ENCODE measurements around the gene PANK2. TPM values are rescaled to one million over a fixed set of nuclear protein-coding genes. Genes with fewer than 3 reads are reported as not detected.
"Not testable (repeated sequence)": the region's sequence is repeated elsewhere in the genome, so short reads cannot be mapped to it uniquely, and the experiment has no call there.

PANK2 gene
- total RNA-seq, 2 experiments from 2014 or later = 49.0 to 51.1 TPM

DNA sequence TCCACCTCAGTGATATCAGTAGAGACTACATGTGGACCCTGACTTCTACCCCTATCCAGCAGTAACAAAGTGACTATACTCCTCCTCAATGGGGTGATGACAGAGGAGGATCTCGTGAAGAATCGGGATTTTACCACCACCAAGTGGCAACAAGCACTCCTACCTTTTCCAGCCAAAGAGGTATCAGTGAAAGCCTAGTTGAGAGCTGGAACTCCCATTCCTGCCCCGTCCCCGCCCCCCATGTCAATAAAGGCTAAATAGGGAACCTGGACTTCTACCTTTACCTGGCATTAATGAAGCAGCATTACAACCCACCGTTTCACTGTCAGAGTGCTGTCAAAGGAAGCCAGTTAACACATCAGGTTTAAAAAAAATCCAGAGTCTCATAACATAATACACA, 80.8 kb downstream of the PANK2 start:
- ChIA-PET POLR2A (no interaction called here), CTCF (no interaction called here)
- Mint-ChIP-seq H3K27ac (no peak overlapping the region), H3K9me3 (no peaks in the 10 kb centered on the region), H3K36me3 (ENCODE audit: low read depth) (peaks cover 18% of the 10 kb centered on the region), H3K27me3 (no peaks in the 10 kb centered on the region), H3K4me1 (ENCODE audit: low read depth) (peaks cover 12% of the 10 kb centered on the region), H3K4me3 (no peak overlapping the region)
- no peaks in the 10 kb centered on the region for H3K4me1 ChIP-seq (ENCODE audit: insufficient read depth, low read length)
- ATAC-seq (ENCODE audit: poor library complexity) = no peak
- no peak overlapping the region for H3K4me3 ChIP-seq (ENCODE audit: low read length)
- TF ChIP-seq, protein P1, sequence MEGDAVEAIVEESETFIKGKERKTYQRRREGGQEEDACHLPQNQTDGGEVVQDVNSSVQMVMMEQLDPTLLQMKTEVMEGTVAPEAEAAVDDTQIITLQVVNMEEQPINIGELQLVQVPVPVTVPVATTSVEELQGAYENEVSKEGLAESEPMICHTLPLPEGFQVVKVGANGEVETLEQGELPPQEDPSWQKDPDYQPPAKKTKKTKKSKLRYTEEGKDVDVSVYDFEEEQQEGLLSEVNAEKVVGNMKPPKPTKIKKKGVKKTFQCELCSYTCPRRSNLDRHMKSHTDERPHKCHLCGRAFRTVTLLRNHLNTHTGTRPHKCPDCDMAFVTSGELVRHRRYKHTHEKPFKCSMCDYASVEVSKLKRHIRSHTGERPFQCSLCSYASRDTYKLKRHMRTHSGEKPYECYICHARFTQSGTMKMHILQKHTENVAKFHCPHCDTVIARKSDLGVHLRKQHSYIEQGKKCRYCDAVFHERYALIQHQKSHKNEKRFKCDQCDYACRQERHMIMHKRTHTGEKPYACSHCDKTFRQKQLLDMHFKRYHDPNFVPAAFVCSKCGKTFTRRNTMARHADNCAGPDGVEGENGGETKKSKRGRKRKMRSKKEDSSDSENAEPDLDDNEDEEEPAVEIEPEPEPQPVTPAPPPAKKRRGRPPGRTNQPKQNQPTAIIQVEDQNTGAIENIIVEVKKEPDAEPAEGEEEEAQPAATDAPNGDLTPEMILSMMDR (IDR thresholded peaks at IDR 0.05) = no peak
- H3K36me3 ChIP-seq (ENCODE audit: insufficient read depth, low read length) = no peaks in the 10 kb centered on the region
- intact Hi-C loops (cut with DNase I, micrococcal nuclease) = no loop called here
- no peaks in the 10 kb centered on the region for H3K27me3 ChIP-seq (ENCODE audit: control insufficient read depth in 1 of 2, insufficient read depth in 2 of 2, low read length in 2 of 2)
- no peaks in the 10 kb centered on the region for H3K9me3 ChIP-seq (ENCODE audit: control insufficient read depth in 1 of 2, insufficient read depth in 1 of 2, low read length in 2 of 2)
- no peak overlapping the region for H3K27ac ChIP-seq (ENCODE audit: low read depth in 1 of 2, low read length in 2 of 2)
- DNase-seq = no peak

GRCh38 chr20:3971145-3971544, 82.0 kb downstream of the PANK2 start:
- Mint-ChIP-seq H3K27ac (no peak overlapping the region), H3K4me3 (no peak overlapping the region), H3K36me3 (ENCODE audit: low read depth) (peaks cover 18% of the 10 kb centered on the region), H3K9me3 (no peaks in the 10 kb centered on the region), H3K27me3 (no peaks in the 10 kb centered on the region), H3K4me1 (ENCODE audit: low read depth) (peaks cover 12% of the 10 kb centered on the region)
- Histone ChIP-seq H3K27me3 (ENCODE audit: control insufficient read depth in 1 of 2, insufficient read depth in 2 of 2, low read length in 2 of 2) (no peaks in the 10 kb centered on the region), H3K27ac (ENCODE audit: low read depth in 1 of 2, low read length in 2 of 2) (no peak overlapping the region), H3K4me3 (ENCODE audit: low read length) (no peak overlapping the region), H3K9me3 (ENCODE audit: control insufficient read depth in 1 of 2, insufficient read depth in 1 of 2, low read length in 2 of 2) (no peaks in the 10 kb centered on the region), H3K4me1 (ENCODE audit: insufficient read depth, low read length) (no peaks in the 10 kb centered on the region), H3K36me3 (ENCODE audit: insufficient read depth, low read length) (no peaks in the 10 kb centered on the region)
- TF ChIP-seq, protein P1 (IDR thresholded peaks at IDR 0.05) = no peak
- intact Hi-C loops (cut with DNase I, micrococcal nuclease) = no loop called here
- ChIA-PET POLR2A (no interaction called here), CTCF (no interaction called here)
- ATAC-seq (ENCODE audit: poor library complexity) = no peak
- DNase-seq = no peak

- Histone ChIP-seq H3K27me3 (ENCODE audit: control insufficient read depth in 1 of 2, insufficient read depth in 2 of 2, low read length in 2 of 2) (no peaks in the 10 kb centered on the region), H3K4me1 (ENCODE audit: insufficient read depth, low read length) (no peaks in the 10 kb centered on the region), H3K4me3 (ENCODE audit: low read length) (no peak overlapping the region), H3K36me3 (ENCODE audit: insufficient read depth, low read length) (no peaks in the 10 kb centered on the region), H3K9me3 (ENCODE audit: control insufficient read depth in 1 of 2, insufficient read depth in 1 of 2, low read length in 2 of 2) (no peaks in the 10 kb centered on the region), H3K27ac (ENCODE audit: low read depth in 1 of 2, low read length in 2 of 2) (no peak overlapping the region)
- TF ChIP-seq, protein P1 (IDR thresholded peaks at IDR 0.05) = no peak
- Mint-ChIP-seq H3K27me3 (no peaks in the 10 kb centered on the region), H3K4me1 (ENCODE audit: low read depth) (peaks cover 12% of the 10 kb centered on the region), H3K4me3 (no peak overlapping the region), H3K27ac (no peak overlapping the region), H3K9me3 (no peaks in the 10 kb centered on the region), H3K36me3 (ENCODE audit: low read depth) (peaks cover 16% of the 10 kb centered on the region)
- ChIA-PET POLR2A (no interaction called here), CTCF (no interaction called here)
- ATAC-seq (ENCODE audit: poor library complexity) = no peak
- no peak for DNase-seq
- intact Hi-C loops (cut with DNase I, micrococcal nuclease) = no loop called here
These were observed 83.0 kb downstream of the PANK2 start for GRCh38 chr20:3972161-3972560.

DNA sequence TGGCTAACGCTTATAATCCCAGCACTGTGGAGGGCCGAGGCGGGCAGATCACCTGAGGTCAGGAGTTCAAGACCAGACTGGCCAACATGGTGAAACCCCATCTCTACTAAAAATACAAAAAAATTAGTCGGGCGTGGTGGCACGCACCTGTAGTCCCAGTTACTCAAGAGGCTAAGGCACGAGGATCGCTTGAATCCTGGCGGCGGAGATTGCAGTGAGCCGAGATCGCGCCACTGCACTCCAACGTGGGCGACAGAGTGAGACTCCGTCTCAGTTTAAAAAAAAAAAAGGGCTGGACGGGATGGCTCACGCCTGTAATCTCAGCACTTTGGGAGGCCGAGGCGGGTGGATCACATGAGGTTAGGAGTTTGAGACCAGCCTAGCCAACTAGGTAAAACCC, 83.4 kb downstream of the PANK2 start:
- H3K4me1 ChIP-seq (ENCODE audit: insufficient read depth, low read length); H3K9me3 ChIP-seq (ENCODE audit: control insufficient read depth in 1 of 2, insufficient read depth in 1 of 2, low read length in 2 of 2); H3K27me3 ChIP-seq (ENCODE audit: control insufficient read depth in 1 of 2, insufficient read depth in 2 of 2, low read length in 2 of 2); H3K9me3 Mint-ChIP-seq; DNase-seq; H3K4me3 ChIP-seq (ENCODE audit: low read length); H3K4me3 Mint-ChIP-seq; H3K27ac Mint-ChIP-seq; intact Hi-C loops (cut with DNase I, micrococcal nuclease); H3K27ac ChIP-seq (ENCODE audit: low read depth in 1 of 2, low read length in 2 of 2); H3K36me3 ChIP-seq (ENCODE audit: insufficient read depth, low read length); ATAC-seq (ENCODE audit: poor library complexity); H3K27me3 Mint-ChIP-seq; POLR2A ChIA-PET: not testable (repeated sequence)
- CTCF ChIA-PET = interaction anchor here (0.7 kb wide), 1 partner anchor 30 kb away, joined by 3 read pairs; no protein-coding TSS in a partner anchor
- Mint-ChIP-seq H3K4me1 (ENCODE audit: low read depth) (peaks cover 12% of the 10 kb centered on the region), H3K36me3 (ENCODE audit: low read depth) (peaks cover 12% of the 10 kb centered on the region)
